ENCODE measurements around the gene DNAJA1.

DNAJA1 gene

DNA sequence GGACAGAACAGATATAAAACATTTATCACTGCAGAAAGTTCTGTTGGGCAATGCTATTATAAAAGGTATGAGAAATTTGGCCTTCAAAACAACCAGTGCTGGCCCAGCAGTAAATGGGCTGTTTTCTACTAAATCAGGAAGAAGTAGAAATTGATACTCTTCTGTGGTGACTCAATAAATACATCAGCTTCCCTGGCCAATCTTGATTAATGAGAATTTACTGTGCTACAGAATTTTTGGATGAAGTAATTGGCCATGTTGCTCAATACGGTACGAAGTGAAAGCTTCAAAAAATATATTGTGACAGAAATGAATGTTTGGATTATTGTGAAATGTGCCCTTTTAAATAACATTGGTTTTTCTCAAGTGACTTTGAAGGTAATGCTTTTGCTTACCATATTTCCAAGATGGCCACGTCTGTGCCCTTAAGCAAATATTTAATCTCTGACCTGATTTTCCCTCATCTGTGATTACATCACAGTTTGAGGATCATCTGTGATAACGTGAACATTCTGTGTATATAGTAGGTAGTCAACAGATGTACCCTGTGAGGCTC lies 4.2 kb downstream of the DNAJA1 start:
- no peak for DNase-seq (ENCODE audit: low spot score)

DNA sequence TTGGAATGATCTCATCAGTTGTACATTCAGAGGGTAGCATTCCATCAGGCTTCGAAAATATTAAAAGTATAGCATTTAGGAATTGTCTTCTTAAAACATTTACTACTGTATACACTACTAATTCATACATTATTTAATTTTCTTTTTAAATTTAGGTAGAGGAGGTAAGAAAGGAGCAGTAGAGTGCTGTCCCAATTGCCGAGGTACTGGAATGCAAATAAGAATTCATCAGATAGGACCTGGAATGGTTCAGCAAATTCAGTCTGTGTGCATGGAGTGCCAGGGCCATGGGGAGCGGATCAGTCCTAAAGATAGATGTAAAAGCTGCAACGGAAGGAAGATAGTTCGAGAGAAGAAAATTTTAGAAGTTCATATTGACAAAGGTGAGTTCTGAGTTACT lies 5.2 kb downstream of the DNAJA1 start:
- no peak for DNase-seq (ENCODE audit: low spot score)

DNA sequence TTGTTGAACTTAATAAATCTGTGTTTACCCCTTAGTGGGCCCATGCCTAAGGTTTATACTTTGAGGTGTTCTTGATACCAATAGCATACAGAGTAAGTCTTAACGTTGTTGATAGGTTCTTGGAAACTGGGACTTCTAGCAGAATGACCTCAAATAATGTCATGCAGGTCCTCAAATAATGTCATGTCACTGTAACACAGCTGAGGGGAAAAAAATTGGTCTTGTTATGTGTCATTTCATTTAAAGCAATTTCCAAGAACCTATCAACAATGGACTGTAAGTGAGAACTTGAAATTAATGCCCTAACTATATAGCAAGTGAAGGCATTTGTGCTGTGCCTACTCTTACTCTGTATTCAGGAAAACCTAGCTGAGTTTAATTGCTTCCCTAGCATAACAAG lies 7.2 kb downstream of the DNAJA1 start:
- DNase-seq (ENCODE audit: low spot score) = no peak

DNA sequence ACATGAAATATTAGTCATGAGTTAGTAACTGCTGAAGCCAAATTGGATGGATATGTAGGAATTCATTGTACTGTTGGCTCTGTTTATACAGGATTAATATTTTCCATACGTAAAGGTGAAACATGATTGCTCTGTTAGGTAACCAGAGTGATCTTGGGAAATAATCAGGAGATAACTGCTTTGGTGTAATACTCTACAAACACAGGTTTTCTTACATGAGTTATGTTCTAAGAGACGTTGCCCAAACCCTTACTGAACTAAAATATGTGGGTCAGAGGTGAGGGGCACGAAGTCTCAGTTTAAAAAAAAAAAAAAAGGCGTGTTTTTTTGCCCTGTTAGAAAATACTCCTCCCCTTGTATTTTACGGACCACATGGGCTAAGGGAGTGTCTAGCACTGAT lies 7.8 kb downstream of the DNAJA1 start:
- no peak for DNase-seq (ENCODE audit: low spot score)

- DNase-seq (ENCODE audit: low spot score) = no peak
These were observed 15.8 kb downstream of the DNAJA1 start for GRCh38 chr9:33040792-33041431.

- DNase-seq (ENCODE audit: low spot score) = no peak
These were observed 16.5 kb downstream of the DNAJA1 start for GRCh38 chr9:33041432-33042188.

DNA sequence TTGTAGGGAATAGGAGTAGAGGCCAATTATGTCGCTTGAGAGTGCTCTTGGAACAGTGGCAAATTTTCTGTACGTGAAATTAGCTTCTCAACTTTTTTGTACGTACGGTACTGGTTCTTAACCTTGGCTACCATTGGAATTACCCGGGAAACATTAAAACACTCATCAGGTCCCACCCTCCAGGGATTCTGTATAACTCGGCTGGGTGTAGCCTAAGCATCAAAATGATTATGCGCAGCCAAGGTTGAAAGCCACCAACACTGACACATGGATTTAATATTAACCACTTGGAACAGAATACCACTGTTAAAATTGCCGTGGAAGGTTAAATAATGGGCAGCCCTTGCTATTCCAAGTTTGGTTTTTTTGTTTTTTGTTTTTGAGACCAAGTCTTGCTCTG lies 17.4 kb downstream of the DNAJA1 start:
- DNase-seq (ENCODE audit: low spot score) = no peak

- no peak for DNase-seq (ENCODE audit: low spot score)
These were observed 18.6 kb downstream of the DNAJA1 start for GRCh38 chr9:33043671-33044070.

DNA sequence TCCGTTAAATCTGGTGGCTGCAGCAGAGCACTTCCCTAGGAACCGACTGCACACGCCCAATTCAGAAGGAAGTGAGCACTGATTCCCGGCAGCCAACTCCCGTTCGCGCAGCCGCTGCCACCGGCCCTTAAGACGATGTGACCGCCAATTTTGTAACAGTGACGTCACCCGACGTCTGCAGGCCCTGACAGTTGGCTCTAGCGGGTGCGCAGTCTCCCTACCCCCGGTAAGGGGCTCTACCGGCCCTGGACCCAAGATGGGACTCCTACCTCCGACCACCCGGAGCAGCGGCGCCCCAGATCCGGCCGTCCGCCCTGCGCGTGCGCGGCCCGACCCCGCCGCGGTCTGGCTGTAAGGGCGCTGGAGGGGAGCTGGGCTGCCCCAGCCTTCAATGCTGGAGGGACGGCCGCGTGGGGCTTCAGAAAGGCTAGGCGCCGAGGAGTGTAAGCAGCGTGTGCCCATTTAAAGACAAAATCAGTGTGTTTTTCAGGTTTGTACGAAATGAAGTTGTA lies 19.1 kb downstream of the DNAJA1 start:
- DNase-seq (ENCODE audit: low spot score) = peak; percentile 46

GRCh38 chr9:33044677-33045282 lies 19.7 kb downstream of the DNAJA1 start:
- DNase-seq (ENCODE audit: low spot score) = no peak

GRCh38 chr9:33046061-33046460 lies 21.0 kb downstream of the DNAJA1 start:
- no peak for DNase-seq (ENCODE audit: low spot score)

- no peak for DNase-seq (ENCODE audit: low spot score)
These were observed 23.0 kb downstream of the DNAJA1 start for GRCh38 chr9:33048054-33048465.

GRCh38 chr9:33049680-33050361 lies 24.7 kb downstream of the DNAJA1 start:
- no peak for DNase-seq (ENCODE audit: low spot score)

DNA sequence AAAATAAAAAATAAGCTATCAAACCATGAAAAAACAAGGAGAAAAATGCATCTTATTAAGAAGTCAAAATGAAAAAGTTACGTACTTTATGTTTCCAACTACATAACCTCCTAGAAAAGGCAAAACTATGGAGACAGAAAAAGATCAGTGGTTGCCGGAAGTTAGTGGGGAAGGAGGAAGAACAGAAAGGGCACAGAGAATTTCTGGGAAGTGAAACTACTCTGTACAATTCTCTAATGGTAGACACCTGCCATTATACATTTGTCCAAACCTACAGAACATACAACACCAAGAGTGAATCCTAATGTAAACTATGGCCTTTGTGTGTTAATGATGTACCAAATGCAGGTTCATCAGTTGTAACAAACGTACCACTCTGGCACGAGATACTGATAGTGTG lies 26.1 kb downstream of the DNAJA1 start:
- no peak for DNase-seq (ENCODE audit: low spot score)

DNA sequence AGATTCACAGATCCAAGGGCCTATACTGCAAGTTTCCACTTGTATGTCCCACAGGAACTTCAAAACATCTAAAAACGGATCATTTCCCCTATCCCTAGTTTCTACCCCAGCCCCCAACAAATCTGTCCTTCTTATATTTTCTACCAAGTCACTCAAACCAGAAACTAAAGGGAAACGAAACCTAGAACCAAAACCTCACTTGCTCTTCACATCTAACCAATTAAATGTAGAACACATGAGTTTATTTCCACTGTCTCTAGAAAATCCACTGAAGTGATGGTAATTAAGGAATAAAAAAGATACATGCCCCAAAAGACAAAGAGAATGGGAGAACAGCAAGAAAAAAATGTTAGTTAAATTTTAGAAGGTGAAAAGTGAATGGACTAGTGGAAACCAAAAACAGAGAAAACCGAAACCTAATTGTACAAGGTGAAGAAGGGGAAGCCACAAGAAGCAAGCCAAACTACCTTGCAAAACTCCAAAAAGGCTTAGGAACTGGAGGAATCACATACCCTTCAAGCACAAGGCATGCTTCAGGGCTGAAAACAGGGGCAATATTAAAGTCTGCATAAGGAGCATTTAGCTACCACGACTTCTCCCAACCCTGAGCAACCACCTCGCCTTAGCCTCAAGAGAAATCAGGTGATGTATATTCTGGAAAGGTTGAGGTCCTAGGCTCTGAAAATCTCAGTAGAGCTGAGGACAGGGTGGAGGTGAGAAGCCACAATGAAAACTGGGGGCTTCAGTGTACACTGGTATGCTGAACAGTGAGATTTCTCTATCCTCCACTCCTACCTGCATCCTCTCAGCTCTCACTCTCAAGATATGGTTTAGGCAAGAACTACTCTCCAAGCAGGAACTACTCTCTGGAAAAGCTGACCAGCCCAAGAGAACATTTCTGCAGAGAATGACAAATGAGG lies 40.3 kb downstream of the DNAJA1 start:
- DNase-seq (ENCODE audit: low spot score) = no peak

- no peak for DNase-seq (ENCODE audit: low spot score)
These were observed 43.9 kb downstream of the DNAJA1 start for GRCh38 chr9:33068991-33069390.

GRCh38 chr9:33076046-33077004 lies 51.3 kb downstream of the DNAJA1 start, which contains the start of gene SMU1:
TSS of gene SMU1 (minus strand) at chr9:33076674. CDS start at chr9:33076608, 66 bp downstream.
- peak; percentile 97 for DNase-seq (ENCODE audit: low spot score)

GRCh38 chr9:33080534-33080933 lies 55.5 kb downstream of the DNAJA1 start:
- DNase-seq (ENCODE audit: low spot score) = no peak

DNA sequence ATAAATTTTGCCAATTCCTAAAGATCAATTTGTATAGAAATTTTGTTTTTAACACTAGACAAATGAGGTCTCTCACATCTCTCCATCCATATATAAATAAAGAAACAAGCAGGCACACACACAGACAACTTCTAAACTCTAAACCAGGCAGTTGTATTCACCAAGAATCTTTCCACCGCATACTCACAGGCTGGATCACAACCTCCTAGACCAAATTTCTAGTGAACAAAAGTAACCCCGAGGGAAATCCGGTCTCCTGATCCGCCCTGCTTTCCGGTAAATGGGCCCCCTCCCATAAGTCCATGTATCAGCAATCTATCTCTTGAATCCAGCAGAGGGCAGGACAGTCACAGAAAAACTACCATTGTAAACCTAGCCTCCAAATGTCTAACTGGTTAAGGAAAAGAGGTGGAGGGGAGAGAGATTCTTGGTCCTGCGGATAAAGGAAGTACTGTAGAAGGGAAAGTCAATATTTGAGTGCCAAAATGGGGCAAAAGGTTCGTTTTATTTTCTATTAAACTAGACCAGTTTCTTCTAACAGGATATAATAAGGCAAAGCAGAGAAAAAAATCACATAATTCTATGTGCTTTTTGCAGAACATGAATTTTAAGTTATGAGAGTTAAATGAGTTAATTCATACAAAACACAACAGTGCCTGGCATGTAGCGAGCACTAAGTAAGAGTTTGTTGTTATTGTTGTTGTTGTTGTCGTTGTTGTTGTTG lies 56.2 kb downstream of the DNAJA1 start:
- DNase-seq (ENCODE audit: low spot score) = peak; percentile 81
